ENCODE data around the gene ANKRD17.
"Not testable (repeated sequence)": the region's sequence is repeated elsewhere in the genome, so short reads cannot be mapped to it uniquely, and the experiment has no call there.

Gene ANKRD17

DNA sequence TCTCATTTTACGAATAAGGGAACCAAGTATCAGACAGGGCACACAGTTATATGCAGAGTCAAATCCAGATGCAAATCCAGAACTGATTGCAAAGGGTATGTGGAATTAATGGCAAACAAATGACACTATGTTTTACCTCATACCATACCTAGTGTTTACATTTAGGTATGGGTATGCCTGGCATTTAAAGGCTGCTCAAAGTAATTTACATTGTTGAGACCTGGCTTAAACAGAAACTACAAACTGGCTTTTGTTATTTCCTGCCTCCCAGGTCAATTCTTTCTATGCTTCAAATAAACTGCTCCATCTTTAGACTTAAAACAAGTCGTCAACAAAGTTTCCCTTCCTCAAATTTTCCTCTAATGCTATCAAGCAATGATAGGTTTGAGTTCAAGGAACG, 33.7 kb downstream of the ANKRD17 start:
- Mint-ChIP-seq H3K36me3 (peaks cover 3% of the 10 kb centered on the region), H3K9me3 (no peaks in the 10 kb centered on the region), H3K4me1 (peaks cover 38% of the 10 kb centered on the region), H3K27ac (peak overlapping the region; percentile 30), H3K4me3 (no peak overlapping the region), H3K27me3 (no peaks in the 10 kb centered on the region)

DNA sequence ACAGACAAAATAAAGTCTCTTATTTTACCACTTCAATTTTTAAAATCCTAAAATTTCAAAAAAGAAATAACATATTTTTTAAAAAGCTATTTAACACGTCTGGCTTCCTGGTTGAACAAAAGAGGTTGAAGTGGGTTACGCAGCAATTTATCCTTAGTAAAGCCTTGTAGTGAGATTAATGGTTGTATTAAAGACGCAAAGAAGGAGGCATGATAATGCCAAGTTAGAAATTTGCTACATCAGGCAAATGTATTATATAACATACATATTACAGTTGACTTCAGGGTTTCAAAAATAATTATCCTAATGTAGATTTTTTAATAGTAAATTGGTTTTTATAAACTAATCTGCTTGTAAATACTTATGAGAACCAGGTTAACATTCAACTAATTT, 35.3 kb downstream of the ANKRD17 start:
- Mint-ChIP-seq H3K4me3 (no peak overlapping the region), H3K27ac (no peak overlapping the region), H3K36me3 (no peaks in the 10 kb centered on the region), H3K4me1 (peaks cover 51% of the 10 kb centered on the region), H3K27me3 (no peaks in the 10 kb centered on the region), H3K9me3 (no peaks in the 10 kb centered on the region)

- H3K27me3 Mint-ChIP-seq = no peaks in the 10 kb centered on the region
- H3K36me3 Mint-ChIP-seq = no peaks in the 10 kb centered on the region
- H3K27ac Mint-ChIP-seq = no peak overlapping the region
- peaks cover 51% of the 10 kb centered on the region for H3K4me1 Mint-ChIP-seq
- no peaks in the 10 kb centered on the region for H3K9me3 Mint-ChIP-seq
- H3K4me3 Mint-ChIP-seq = no peak overlapping the region
These were observed 35.9 kb downstream of the ANKRD17 start for GRCh38 chr4:73222466-73223257.

DNA sequence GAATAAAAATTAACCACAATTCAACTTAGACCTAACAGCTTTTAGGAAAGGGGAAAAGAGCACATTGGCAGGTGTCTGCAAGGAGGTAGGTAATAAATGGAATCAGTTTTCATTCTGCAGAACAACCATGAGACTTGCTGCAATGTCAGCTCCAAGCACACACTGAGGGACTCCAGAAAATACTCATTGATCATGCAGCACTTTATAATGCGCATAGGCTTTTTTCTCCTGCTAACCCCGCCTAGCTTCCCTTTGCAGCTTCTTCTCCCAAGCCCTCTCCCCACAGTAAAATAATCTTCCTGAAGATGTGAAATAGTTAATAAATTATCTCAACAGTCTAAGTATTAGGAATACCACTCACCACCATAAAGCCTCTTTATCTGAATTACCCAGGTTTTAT, 36.9 kb downstream of the ANKRD17 start:
- H3K4me3 Mint-ChIP-seq = peak overlapping the region; percentile 79
- no peaks in the 10 kb centered on the region for H3K27me3 Mint-ChIP-seq
- H3K4me1 Mint-ChIP-seq = peaks cover 51% of the 10 kb centered on the region
- H3K9me3 Mint-ChIP-seq = no peaks in the 10 kb centered on the region
- no peaks in the 10 kb centered on the region for H3K36me3 Mint-ChIP-seq
- H3K27ac Mint-ChIP-seq = peak overlapping the region; percentile 72

DNA sequence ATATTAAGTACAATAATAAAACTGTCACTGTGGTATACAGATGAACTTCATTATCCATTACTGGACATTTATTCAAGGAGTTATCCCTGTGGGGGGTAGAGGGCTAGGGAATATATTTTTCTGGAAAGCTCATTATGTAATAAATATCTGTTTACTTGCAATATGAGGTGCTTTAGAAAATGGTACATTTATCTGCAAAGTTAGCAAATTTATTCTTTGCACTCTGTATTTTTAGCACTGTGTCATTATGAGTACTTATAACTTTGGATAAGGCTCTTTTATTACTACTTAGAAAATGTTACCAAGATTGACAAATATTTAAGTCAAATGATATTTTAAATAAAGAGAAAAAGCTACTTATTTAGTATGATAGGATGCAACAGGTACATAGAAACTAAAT, 37.8 kb downstream of the ANKRD17 start:
- no peaks in the 10 kb centered on the region for H3K27me3 Mint-ChIP-seq
- peak overlapping the region; percentile 1 for H3K4me3 Mint-ChIP-seq
- no peaks in the 10 kb centered on the region for H3K9me3 Mint-ChIP-seq
- H3K4me1 Mint-ChIP-seq = peaks cover 54% of the 10 kb centered on the region
- peaks cover 2% of the 10 kb centered on the region for H3K36me3 Mint-ChIP-seq
- H3K27ac Mint-ChIP-seq = no peak overlapping the region

DNA sequence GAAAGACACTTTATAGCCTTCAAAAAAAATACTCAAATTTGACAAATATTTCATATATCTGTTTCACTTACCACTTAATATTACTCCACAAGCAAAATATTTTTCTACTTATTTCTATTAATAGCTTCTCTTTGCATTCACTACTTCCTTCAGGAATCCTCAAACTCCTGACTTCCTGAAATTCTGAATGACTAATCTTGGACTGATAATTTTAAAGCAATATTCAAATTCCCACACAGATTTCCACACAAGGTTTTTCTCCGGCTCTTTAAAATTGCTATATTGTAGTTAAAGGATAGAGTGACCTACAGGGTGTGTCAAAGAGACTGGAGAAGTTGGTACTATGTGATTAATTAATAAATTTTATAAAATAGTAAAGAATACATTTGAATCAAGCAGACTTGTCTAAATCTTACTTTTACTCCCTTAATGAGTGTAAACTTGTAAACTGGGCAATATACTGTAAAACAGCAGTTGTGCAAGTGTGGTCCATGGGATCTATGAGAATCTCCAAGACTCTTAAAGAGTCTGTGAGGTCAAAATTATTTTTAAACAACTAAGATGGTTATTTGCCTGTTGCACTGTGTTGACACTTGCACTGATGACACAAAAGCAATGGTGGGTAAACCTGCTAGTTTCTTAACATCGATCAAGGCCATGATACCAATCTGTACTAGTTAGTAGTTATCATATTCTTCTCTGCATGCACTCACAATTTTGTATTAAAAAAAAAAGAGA, 44.5 kb downstream of the ANKRD17 start:
- no peaks in the 10 kb centered on the region for H3K27me3 Mint-ChIP-seq
- H3K4me3 Mint-ChIP-seq = no peak overlapping the region
- peaks cover 16% of the 10 kb centered on the region for H3K36me3 Mint-ChIP-seq
- no peak overlapping the region for H3K27ac Mint-ChIP-seq
- no peaks in the 10 kb centered on the region for H3K9me3 Mint-ChIP-seq
- peaks cover 47% of the 10 kb centered on the region for H3K4me1 Mint-ChIP-seq

DNA sequence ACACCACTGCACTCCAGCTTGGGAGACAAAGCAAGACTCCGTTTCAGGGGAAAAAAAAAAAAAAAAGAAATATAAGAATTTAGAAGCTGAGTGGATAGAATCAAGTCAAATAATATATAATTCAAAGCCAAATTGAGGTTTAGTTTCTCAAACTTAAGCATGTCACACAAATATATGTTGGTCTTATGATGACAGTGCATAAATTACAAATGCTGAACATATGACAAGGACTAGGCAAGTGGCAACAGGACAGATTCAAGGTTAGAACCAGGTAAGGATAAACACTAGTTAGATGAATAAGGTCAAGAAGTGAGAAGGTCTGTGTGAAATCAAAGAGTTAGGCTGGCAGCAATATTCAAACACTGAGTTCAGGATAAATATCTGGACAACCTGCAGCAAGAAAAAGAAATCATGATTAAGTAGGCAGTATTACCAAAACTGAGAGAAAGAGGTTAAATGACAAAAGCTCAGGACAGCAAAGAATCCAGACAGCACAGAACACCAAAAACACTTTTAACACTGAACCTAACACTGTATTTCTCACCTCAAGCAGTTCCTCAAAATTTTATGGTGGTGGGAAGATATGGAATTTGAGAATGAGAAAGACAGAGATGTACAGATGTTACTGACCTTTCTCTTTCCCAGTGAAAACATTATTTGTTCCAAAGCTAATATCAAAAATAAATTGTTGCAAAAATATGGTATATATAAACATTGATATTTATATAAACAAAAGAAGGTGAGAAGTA, 45.4 kb downstream of the ANKRD17 start:
- Mint-ChIP-seq H3K4me1 (peaks cover 47% of the 10 kb centered on the region), H3K9me3 (no peaks in the 10 kb centered on the region), H3K27ac (peak overlapping the region; percentile 15), H3K4me3 (no peak overlapping the region), H3K27me3 (no peaks in the 10 kb centered on the region), H3K36me3 (peaks cover 21% of the 10 kb centered on the region)

GRCh38 chr4:73211968-73212367, 46.6 kb downstream of the ANKRD17 start:
- H3K27me3 Mint-ChIP-seq = no peaks in the 10 kb centered on the region
- H3K9me3 Mint-ChIP-seq = no peaks in the 10 kb centered on the region
- no peak overlapping the region for H3K4me3 Mint-ChIP-seq
- H3K4me1 Mint-ChIP-seq = peaks cover 55% of the 10 kb centered on the region
- H3K36me3 Mint-ChIP-seq = peaks cover 26% of the 10 kb centered on the region
- no peak overlapping the region for H3K27ac Mint-ChIP-seq

- Mint-ChIP-seq H3K27me3 (no peaks in the 10 kb centered on the region), H3K4me3 (no peak overlapping the region), H3K36me3 (peaks cover 37% of the 10 kb centered on the region), H3K9me3 (peaks cover 5% of the 10 kb centered on the region), H3K4me1 (peaks cover 63% of the 10 kb centered on the region), H3K27ac (peak overlapping the region; percentile 35)
These were observed 50.2 kb downstream of the ANKRD17 start for GRCh38 chr4:73208376-73208775.

- Mint-ChIP-seq H3K27ac (no peak overlapping the region), H3K4me3 (no peak overlapping the region), H3K36me3 (peaks cover 37% of the 10 kb centered on the region), H3K27me3 (no peaks in the 10 kb centered on the region), H3K9me3 (peaks cover 10% of the 10 kb centered on the region), H3K4me1 (peaks cover 61% of the 10 kb centered on the region)
These were observed 52.4 kb downstream of the ANKRD17 start for GRCh38 chr4:73206236-73206635.

- Mint-ChIP-seq H3K36me3 (peaks cover 34% of the 10 kb centered on the region), H3K27ac (no peak overlapping the region), H3K9me3 (peaks cover 10% of the 10 kb centered on the region), H3K4me1 (peaks cover 59% of the 10 kb centered on the region), H3K4me3 (peak overlapping the region; percentile 33), H3K27me3 (no peaks in the 10 kb centered on the region)
These were observed 53.1 kb downstream of the ANKRD17 start for GRCh38 chr4:73205482-73205881.

GRCh38 chr4:73203976-73204375, 54.6 kb downstream of the ANKRD17 start:
- peaks cover 32% of the 10 kb centered on the region for H3K36me3 Mint-ChIP-seq
- H3K27me3 Mint-ChIP-seq, H3K4me3 Mint-ChIP-seq, H3K27ac Mint-ChIP-seq, H3K9me3 Mint-ChIP-seq: not testable (repeated sequence)
- H3K4me1 Mint-ChIP-seq = peaks cover 56% of the 10 kb centered on the region

DNA sequence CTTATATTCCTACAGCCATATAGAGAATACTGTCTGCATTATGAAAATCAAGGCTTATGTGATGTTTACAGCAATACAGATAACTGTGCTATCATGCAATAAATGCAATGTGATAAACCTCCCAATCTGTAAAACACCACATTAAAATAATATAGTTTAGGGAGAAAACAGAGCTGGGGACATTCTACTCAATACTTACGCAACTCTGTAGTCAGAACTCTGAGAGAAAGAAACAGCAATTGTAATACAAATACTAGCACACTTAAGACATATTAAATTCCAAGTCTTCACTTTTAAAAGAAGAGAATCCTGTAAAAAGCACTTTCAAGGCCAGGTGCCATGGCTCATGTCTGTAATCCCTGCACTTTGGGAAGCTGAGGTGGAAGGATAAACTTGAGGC, 61.4 kb downstream of the ANKRD17 start:
- H3K4me1 Mint-ChIP-seq = peaks cover 57% of the 10 kb centered on the region
- no peak overlapping the region for H3K27ac Mint-ChIP-seq
- no peaks in the 10 kb centered on the region for H3K9me3 Mint-ChIP-seq
- no peaks in the 10 kb centered on the region for H3K27me3 Mint-ChIP-seq
- peaks cover 4% of the 10 kb centered on the region for H3K36me3 Mint-ChIP-seq
- no peak overlapping the region for H3K4me3 Mint-ChIP-seq

- peaks cover 57% of the 10 kb centered on the region for H3K4me1 Mint-ChIP-seq
- H3K27ac Mint-ChIP-seq = no peak overlapping the region
- no peaks in the 10 kb centered on the region for H3K27me3 Mint-ChIP-seq
- no peak overlapping the region for H3K4me3 Mint-ChIP-seq
- H3K9me3 Mint-ChIP-seq = no peaks in the 10 kb centered on the region
- H3K36me3 Mint-ChIP-seq = peaks cover 16% of the 10 kb centered on the region
These were observed 64.5 kb downstream of the ANKRD17 start for GRCh38 chr4:73194064-73194463.

GRCh38 chr4:73193659-73194058, 64.9 kb downstream of the ANKRD17 start:
- no peak overlapping the region for H3K27ac Mint-ChIP-seq
- H3K36me3 Mint-ChIP-seq = peaks cover 19% of the 10 kb centered on the region
- H3K4me1 Mint-ChIP-seq = peaks cover 58% of the 10 kb centered on the region
- no peak overlapping the region for H3K4me3 Mint-ChIP-seq
- no peaks in the 10 kb centered on the region for H3K27me3 Mint-ChIP-seq
- no peaks in the 10 kb centered on the region for H3K9me3 Mint-ChIP-seq

GRCh38 chr4:73193155-73193554, 65.4 kb downstream of the ANKRD17 start:
- Mint-ChIP-seq H3K4me1 (peaks cover 59% of the 10 kb centered on the region), H3K36me3 (peaks cover 19% of the 10 kb centered on the region), H3K27me3 (no peaks in the 10 kb centered on the region), H3K4me3 (no peak overlapping the region), H3K9me3 (no peaks in the 10 kb centered on the region), H3K27ac (no peak overlapping the region)

Data from activated naive CD4-positive, alpha-beta T cell treated with anti-CD3 and anti-CD28 coated beads, Interleukin-2, amount 50 U/mL, for 24 hours (primary cell).